C4-2B (cell line): ENCODE measurements around the gene MUC6.

Experiments
- H3K27ac ChIP-seq: fragments of 450-650 bp; 2 replicates; pipeline ENCODE4 v1.5.1; 2017
- CTCF ChIP-seq: fragments of 450-650 bp; conservative IDR thresholded peaks from 2 replicates; pipeline ENCODE4 v1.5.1; 2017; ENCODE audit warnings: mild to moderate bottlenecking
- ZFX ChIP-seq: fragments of 450-650 bp; IDR thresholded peaks from 2 replicates; pipeline ENCODE4 v1.6.1; 2017

Gene MUC6

GRCh38 chr11:995752-996420, 40.6 kb downstream of the MUC6 start:
- H3K27ac ChIP-seq = no peak overlapping the region
- no peak for TF ChIP-seq CTCF
- TF ChIP-seq ZFX = no peak

DNA sequence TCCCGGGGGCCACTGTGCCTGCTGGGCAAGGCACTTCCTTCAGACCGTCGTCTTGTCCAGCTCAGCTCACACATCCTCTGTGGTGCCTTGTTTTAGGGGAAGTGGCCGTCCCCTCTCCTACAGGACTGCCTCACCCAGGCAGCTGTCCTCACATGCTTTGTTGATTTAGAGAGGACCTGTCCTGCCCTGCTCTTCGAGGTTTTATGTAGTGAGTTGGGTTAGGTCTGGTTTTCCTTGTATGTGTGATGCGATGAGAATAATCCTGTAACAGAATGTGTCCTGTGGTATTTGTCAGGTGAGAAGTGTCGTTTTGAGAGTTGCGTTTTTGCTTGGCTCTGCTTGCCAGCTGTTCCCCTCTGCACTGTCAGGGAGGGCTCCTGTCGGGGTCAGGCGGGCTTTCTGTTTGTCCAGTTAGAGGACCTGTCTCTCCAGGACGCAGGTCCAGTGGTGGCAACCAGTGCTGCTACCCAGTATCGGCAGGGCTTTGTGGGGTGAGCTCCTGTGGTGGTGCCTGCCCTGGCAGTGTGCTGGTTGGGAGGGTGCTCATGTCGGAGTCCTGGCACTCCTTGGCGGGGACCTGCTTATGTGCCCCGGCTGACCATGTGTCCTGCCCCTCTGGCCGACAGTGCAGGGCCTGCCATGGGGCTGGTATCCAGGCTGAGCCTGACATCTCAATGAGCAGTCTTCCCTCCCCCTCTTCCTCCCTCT, 41.3 kb downstream of the MUC6 start:
- H3K27ac ChIP-seq = no peak overlapping the region

GRCh38 chr11:993632-994167, 42.8 kb downstream of the MUC6 start:
- TF ChIP-seq ZFX (no peak), CTCF (no peak)
- no peak overlapping the region for H3K27ac ChIP-seq

More for the DNA sequence above, 41.3 kb downstream of the MUC6 start:
- TF ChIP-seq ZFX (no peak), CTCF (no peak)

GRCh38 chr11:992577-992976, 43.9 kb downstream of the MUC6 start:
- TF ChIP-seq CTCF = no peak
- no peak for TF ChIP-seq ZFX
- H3K27ac ChIP-seq = no peak overlapping the region

DNA sequence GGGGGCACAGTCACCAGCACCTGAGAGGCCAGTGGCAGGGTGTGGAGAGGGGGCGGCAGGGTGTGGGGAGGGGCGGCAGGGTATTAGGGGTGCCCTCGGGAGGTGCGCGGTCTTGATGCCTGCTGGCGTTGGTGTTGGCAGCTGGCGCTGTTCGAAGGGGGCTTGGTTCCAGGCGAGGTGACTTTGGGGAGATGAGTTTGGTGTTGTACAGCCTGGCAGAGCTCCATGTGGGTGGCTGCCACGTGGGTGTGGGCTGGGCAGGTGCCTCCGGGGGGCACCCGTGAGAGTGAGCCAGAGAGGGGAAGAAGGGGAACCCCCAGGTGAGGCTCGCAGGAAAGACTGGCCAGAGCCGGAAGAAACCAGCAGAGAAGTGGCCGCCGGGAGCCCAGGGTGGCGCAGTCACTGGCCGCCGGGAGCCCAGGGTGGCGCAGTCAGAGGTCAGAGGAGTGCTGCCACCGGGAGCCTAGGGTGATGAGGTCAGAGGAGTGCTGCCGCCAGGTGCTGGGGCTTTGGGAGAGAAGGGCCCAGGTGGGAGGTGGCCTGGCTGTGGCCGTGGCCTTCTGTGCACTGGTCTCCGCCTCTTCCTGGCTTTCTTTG, 44.7 kb downstream of the MUC6 start:
- TF ChIP-seq ZFX (no peak), CTCF (no peak)

DNA sequence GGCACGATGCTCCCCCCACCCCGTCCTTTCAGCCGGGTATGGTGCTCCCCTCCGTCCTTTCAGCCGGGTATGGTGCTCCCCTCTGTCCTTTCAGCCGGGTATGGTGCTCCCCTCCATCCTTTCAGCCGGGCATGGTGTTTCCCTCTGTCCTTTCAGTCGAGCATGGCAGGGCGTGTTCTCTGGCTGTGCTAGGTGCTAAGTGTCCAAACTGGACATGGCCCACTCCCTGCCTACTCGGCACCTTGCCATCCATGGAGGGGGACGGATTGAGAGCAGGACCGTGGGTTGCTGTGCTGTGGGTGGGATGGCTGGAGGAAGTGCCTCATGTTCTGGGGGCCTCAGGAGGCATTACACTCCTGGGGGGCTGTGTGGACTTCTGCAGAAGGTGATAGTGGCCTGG, 45.5 kb downstream of the MUC6 start:
- TF ChIP-seq ZFX = no peak
- no peak for TF ChIP-seq CTCF
- no peak overlapping the region for H3K27ac ChIP-seq

More for the DNA sequence above, 44.7 kb downstream of the MUC6 start:
- no peak overlapping the region for H3K27ac ChIP-seq

- no peak overlapping the region for H3K27ac ChIP-seq
- TF ChIP-seq CTCF (no peak), ZFX (no peak)
These were observed 46.4 kb downstream of the MUC6 start for GRCh38 chr11:990101-990500.
